Activated CD4-positive, alpha-beta T cell treated with anti-CD3 and anti-CD28 coated beads, Interleukin-2, Interleukin-6, amounts not matched to agents 100 ng/mL and 50 ng/mL, durations not matched to agents 16 hours and 8 hours (primary cell): ENCODE data around the gene TRAF4.
A peak's percentile ranks its signal among the peaks of the same experiment; 100 is the strongest.
"Not testable (repeated sequence)": the region's sequence is repeated elsewhere in the genome, so short reads cannot be mapped to it uniquely, and the experiment has no call there.

Experiments
- DNase-seq: peaks from one replicate; pipeline ENCODE4 v3.0.0-alpha.2; 2020

The TRAF4 gene

DNA sequence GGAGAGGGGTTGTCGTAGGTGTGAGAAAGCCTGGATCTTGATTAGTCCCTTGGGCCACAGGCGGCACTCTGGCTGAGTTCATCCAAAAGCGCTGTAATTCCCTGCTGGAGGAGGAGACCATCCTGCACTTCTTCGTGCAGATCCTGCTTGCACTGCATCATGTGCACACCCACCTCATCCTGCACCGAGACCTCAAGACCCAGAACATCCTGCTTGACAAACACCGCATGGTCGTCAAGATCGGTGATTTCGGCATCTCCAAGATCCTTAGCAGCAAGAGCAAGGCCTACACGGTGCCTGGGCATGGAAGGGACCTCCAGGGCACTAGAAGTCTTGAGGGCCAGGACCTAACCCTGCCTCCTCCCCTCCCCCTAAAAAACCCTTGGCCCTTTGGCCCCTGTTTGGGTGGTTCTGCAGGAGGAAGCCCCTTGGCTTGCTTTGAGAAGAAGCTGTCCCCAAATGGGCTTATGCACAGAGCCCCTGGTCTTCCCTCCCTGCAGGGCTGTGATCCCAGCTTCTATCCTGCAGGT is 9.0 kb upstream of the TRAF4 start:
- DNase-seq, result no peak

- DNase-seq, result no peak
These were observed 8.5 kb upstream of the TRAF4 start for GRCh38 chr17:28735242-28735722.

- not testable (repeated sequence) for DNase-seq
These were observed 7.7 kb upstream of the TRAF4 start for GRCh38 chr17:28735913-28736769.

GRCh38 chr17:28737316-28737715 is 6.5 kb upstream of the TRAF4 start:
- no peak for DNase-seq

DNA sequence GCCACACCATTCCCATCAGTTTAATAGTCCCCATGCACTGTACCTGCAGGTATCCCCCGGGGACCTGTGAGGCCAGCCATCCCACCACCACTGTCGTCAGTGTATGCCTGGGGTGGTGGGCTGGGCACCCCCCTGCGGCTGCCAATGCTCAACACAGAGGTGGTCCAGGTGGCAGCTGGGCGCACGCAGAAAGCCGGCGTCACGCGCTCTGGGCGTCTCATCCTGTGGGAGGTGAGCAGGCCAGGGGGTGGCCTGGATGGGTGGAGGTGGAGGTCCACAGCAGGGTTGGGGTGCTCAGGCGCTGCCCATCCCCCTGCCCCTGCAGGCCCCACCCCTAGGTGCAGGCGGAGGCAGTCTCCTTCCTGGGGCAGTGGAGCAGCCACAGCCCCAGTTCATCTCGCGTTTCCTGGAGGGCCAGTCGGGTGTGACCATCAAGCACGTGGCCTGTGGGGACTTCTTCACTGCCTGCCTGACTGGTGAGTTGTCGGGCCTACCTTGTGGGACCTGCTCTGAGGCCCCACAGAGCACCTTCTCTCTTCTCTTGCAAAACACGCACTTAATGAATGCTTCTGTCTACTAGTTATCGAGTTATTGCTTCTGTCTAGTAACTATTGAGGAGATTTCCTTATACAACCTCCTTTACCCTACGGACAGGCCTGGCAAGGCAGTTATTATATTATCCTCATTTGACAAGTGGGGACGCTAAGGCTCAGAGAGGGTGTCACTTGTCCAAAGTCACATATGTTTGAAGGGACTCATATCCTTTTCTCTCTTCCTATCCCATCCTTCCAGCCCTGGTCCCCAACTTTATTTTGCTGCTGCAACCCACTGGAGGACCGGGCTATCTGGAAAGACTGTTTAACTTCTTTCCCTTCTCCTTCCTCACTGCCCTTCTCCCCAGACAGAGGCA is 5.8 kb upstream of the TRAF4 start:
- DNase-seq, result no peak

- DNase-seq, result no peak
These were observed 5.0 kb upstream of the TRAF4 start for GRCh38 chr17:28738680-28739384.

GRCh38 chr17:28740406-28741357 is 3.1 kb upstream of the TRAF4 start:
- DNase-seq, result no peak

- DNase-seq, result no peak
These were observed 2.2 kb upstream of the TRAF4 start for GRCh38 chr17:28741358-28742349.

GRCh38 chr17:28744104-28744971 is 527 bp downstream of the TRAF4 start:
- peak; percentile 78 for DNase-seq

DNA sequence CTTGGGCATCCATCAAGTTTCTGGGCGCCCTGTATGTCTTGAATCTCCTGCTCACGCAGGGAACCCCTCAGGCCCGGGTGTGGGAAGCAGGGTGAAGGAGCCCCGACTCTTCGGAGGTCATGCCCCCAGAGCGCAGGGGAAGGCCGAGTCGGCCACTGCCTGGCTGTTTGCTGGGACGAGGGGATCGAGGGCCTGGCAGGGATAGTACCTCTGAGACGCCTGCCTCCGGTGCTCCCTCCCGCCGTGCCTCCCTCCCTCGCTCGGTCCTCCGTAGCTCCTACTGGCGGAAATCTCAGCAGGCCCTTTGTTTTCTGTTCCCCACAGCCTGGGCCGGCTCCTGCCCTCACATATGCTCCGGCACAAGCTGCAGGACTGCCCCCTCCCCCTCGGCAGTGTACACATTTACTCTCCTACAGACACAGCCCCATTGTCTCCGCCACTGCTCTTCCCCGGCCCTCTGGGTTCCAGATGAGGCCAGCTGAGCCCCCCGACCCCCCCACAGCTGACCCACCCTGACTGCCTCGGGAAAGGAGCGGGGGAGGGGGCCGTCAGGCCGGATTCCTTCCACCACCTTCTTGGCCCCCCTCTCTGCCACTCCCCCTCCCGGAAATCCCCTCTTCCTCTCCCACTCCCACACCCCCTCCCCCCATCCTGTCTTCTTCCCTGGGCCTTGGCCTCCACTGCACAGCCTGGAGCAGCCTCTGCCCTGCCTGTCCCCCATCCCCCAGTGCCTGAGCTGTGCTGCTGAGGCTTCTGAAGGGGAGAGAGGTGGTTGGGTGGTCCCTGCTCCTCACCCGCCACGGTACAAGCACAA is 1.4 kb downstream of the TRAF4 start:
- peak; percentile 50 for DNase-seq

- no peak for DNase-seq
These were observed 2.1 kb downstream of the TRAF4 start for GRCh38 chr17:28745786-28746411.

- no peak for DNase-seq
These were observed 2.8 kb downstream of the TRAF4 start for GRCh38 chr17:28746611-28747050.

- DNase-seq, result no peak
These were observed 3.4 kb downstream of the TRAF4 start for GRCh38 chr17:28747051-28747691.

DNA sequence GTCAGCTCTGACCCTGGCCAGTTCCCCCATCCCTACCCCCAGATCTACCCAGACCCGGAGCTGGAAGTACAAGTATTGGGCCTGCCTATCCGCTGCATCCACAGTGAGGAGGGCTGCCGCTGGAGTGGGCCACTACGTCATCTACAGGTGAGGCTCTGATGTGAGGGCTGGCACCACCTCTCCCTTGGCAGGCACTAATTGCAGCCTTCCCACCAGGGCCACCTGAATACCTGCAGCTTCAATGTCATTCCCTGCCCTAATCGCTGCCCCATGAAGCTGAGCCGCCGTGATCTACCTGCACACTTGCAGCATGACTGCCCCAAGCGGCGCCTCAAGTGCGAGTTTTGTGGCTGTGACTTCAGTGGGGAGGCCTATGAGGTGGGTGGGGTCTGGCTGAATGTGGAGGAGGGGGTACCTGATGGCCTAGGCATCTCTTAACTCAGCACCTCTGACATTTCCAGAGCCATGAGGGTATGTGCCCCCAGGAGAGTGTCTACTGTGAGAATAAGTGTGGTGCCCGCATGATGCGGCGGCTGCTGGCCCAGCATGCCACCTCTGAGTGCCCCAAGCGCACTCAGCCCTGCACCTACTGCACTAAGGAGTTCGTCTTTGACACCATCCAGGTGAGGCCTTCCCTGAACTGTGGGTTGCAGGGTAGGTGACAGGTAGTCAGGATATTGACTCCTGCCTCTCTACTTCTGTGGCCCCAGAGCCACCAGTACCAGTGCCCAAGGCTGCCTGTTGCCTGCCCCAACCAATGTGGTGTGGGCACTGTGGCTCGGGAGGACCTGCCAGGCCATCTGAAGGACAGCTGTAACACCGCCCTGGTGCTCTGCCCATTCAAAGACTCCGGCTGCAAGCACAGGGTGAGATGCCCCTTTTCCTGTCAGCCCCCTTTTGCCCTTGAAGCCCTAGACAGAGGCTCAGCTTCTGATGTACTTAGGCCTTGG is 4.3 kb downstream of the TRAF4 start:
- DNase-seq, result no peak

- DNase-seq, result no peak
These were observed 5.2 kb downstream of the TRAF4 start for GRCh38 chr17:28748852-28749515.
